Brain microvascular endothelial cell (primary cell): ENCODE results near the gene GRAP.

Experiments
- DNase-seq: peaks from one replicate; pipeline ENCODE4 v3.0.0-alpha.2; 2020
- H3K27ac ChIP-seq: fragments of 250-450 bp; sonication (Bioruptor Pico); 2 replicates; pipeline ENCODE4 v1.5.1; 2020; ENCODE audit warnings: mild to moderate bottlenecking, moderate library complexity
- H3K27me3 ChIP-seq: fragments of 250-450 bp; sonication (Bioruptor Pico); replicated peaks from 2 replicates; pipeline ENCODE4 v1.5.1; 2020; ENCODE audit warnings: mild to moderate bottlenecking
- H3K36me3 ChIP-seq: fragments of 250-450 bp; sonication (Bioruptor Pico); replicated peaks from 2 replicates; pipeline ENCODE4 v1.5.1; 2020; ENCODE audit warnings: mild to moderate bottlenecking
- H3K4me3 ChIP-seq: 2 replicates; pipeline ENCODE4 v1.5.1; 2011; ENCODE audit warnings: low read depth, mild to moderate bottlenecking, control low read depth, low read length, moderate library complexity
- CTCF ChIP-seq: IDR thresholded peaks from 2 replicates; pipeline ENCODE4 v1.5.1; 2011; ENCODE audit warnings: low read depth, mild to moderate bottlenecking, moderate library complexity, low read length, control low read depth, inconsistent platforms; ENCODE audit errors: missing control alignments
- in situ Hi-C: cut with HindIII; loops from 2 replicates; pipeline ENCODE4 v1.10.0; 2017; ENCODE audit warnings: low sequenced_read_pairs, low pct_ligation_motif_present

GRAP gene

GRCh38 chr17:19004421-19005136 is 42.2 kb downstream of the GRAP start, which contains the start of gene FAM83G:
TSS of gene FAM83G (minus strand) at chr17:19004764. CDS start at chr17:19004041, 723 bp downstream.
- in situ Hi-C loops, result no loop called here
- Histone ChIP-seq H3K36me3 (no peaks in the 10 kb centered on the region), H3K4me3 (peak within 1 kb of the TSS; percentile 66), H3K27ac (no peak within 1 kb of the TSS), H3K27me3 (no peaks in the 10 kb centered on the region)
- TF ChIP-seq CTCF, result no peak
- peak; percentile 29 for DNase-seq

- Histone ChIP-seq H3K36me3 (peaks cover 2% of the 10 kb centered on the region), H3K27ac (no peak overlapping the region), H3K27me3 (no peaks in the 10 kb centered on the region), H3K4me3 (peak overlapping the region; percentile 66)
- DNase-seq, result no peak
- no peak for TF ChIP-seq CTCF
- in situ Hi-C loops, result no loop called here
Measured at GRCh38 chr17:19003543-19004420, 43.0 kb downstream of the GRAP start.

- no peak for TF ChIP-seq CTCF
- in situ Hi-C loops, result no loop called here
- Histone ChIP-seq H3K27me3 (no peaks in the 10 kb centered on the region), H3K4me3 (peak overlapping the region; percentile 66), H3K27ac (no peak overlapping the region), H3K36me3 (peaks cover 2% of the 10 kb centered on the region)
- no peak for DNase-seq
Measured at GRCh38 chr17:19002805-19003542, 43.8 kb downstream of the GRAP start.

GRCh38 chr17:19001907-19002590 is 44.7 kb downstream of the GRAP start:
- H3K27me3 ChIP-seq, result no peaks in the 10 kb centered on the region
- no peak for DNase-seq
- no peak overlapping the region for H3K27ac ChIP-seq
- H3K4me3 ChIP-seq, result no peak overlapping the region
- in situ Hi-C loops, result no loop called here
- no peak for TF ChIP-seq CTCF
- H3K36me3 ChIP-seq, result peaks cover 2% of the 10 kb centered on the region

DNA sequence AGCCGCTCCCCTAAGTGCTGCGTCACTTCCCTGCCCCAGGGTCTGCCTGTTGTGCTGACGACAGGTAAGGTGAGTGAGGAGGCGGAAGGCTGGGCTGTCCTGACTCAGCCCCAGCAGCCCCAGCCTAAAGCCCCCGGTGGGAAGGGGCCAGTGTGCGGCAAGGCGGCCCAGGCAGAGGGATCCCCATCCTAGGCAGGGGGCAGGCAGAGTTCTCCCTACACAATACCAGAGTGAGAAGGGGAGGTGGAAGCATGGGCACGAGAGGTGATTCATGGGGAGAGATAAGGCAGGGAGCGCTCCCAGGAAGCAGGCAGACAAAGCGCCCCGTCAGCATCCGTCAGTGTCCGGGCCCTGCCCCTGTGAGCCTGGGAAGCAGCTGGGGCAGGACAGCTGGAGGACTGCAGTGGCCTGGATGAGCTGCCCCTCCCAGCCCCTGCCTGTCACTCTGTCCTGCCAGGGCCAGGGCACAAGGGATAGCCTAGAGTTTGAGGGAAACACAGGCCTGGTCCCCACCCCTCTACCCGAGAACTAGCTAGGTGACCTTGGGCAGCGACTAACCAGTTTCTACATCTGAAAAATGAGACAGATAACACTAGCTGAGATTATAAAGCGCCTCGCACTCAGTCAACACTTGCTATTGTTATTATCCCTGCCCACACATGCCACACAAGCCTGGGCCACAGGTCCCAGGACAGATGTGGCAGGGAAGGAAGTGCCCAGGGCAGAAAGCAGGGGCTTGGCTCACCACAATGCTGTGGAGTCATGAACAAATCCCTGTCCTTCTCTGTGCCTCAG is 46.0 kb downstream of the GRAP start:
- no peaks in the 10 kb centered on the region for H3K27me3 ChIP-seq

More for the DNA sequence above, 46.0 kb downstream of the GRAP start:
- in situ Hi-C loops, result no loop called here
- peak; percentile 68 for DNase-seq
- H3K27ac ChIP-seq, result peak overlapping the region; percentile 16
- no peak overlapping the region for H3K4me3 ChIP-seq
- TF ChIP-seq CTCF, result no peak
- H3K36me3 ChIP-seq, result peaks cover 2% of the 10 kb centered on the region
